Fibroblast of the aortic adventitia (primary cell): Measurements from ENCODE around the gene UBE3C. TPM values are rescaled to one million over a fixed set of nuclear protein-coding genes. Genes with fewer than 3 reads are reported as not detected.

Experiments used
- DNase-seq: peaks from one replicate; pipeline ENCODE4 v3.0.0-alpha.2; 2010; ENCODE audit warnings: low read depth
- H3K4me3 ChIP-seq: 2 replicates; pipeline ENCODE4 v1.5.1; 2011; ENCODE audit warnings: low read depth, mild to moderate bottlenecking, control low read depth, low read length, moderate library complexity
- CTCF ChIP-seq: IDR thresholded peaks from 2 replicates; pipeline ENCODE4 v1.5.1; 2011; ENCODE audit warnings: mild to moderate bottlenecking, low read length, control low read depth, inconsistent platforms; ENCODE audit not compliant: insufficient read depth
- total RNA-seq: library from RNA; depleted of rRNA; stranded (reverse); fragments of >200 nt; gene quantifications from 2 replicates; pipeline ENCODE4 v1.2.3, GENCODE V29; 2012; ENCODE audit warnings: low replicate concordance

The UBE3C gene
- total RNA-seq, 1 donor = 81.3 TPM

- DNase-seq = no peak
- peak overlapping the region; percentile 38 for H3K4me3 ChIP-seq
- no peak for TF ChIP-seq CTCF
Measured at GRCh38 chr7:157279741-157280215, 141.1 kb downstream of the UBE3C start.

GRCh38 chr7:157280216-157280841, 141.6 kb downstream of the UBE3C start:
- no peak for DNase-seq
- no peak for TF ChIP-seq CTCF
- H3K4me3 ChIP-seq = no peak overlapping the region

- no peak for TF ChIP-seq CTCF
- no peak for DNase-seq
- H3K4me3 ChIP-seq = no peak overlapping the region
Measured at GRCh38 chr7:157281221-157281998, 142.7 kb downstream of the UBE3C start.

GRCh38 chr7:157282141-157282801, 143.5 kb downstream of the UBE3C start:
- TF ChIP-seq CTCF = no peak
- DNase-seq = no peak
- H3K4me3 ChIP-seq = no peak overlapping the region

- H3K4me3 ChIP-seq = no peak overlapping the region
- TF ChIP-seq CTCF = no peak
- DNase-seq = no peak
Measured at GRCh38 chr7:157284229-157285014, 145.7 kb downstream of the UBE3C start.

- no peak for DNase-seq
- no peak overlapping the region for H3K4me3 ChIP-seq
- no peak for TF ChIP-seq CTCF
Measured at GRCh38 chr7:157291404-157292080, 152.8 kb downstream of the UBE3C start.
